Choroid plexus epithelial cell (primary cell): ENCODE results near the gene WDR19.
"Not testable (repeated sequence)": the region's sequence is repeated elsewhere in the genome, so short reads cannot be mapped to it uniquely, and the experiment has no call there.

Experiments
- DNase-seq: peaks from one replicate; pipeline ENCODE4 v3.0.0-alpha.2; 2010; ENCODE audit warnings: low read depth
- H3K4me3 ChIP-seq: 2 replicates; pipeline ENCODE4 v1.5.1; 2011; ENCODE audit warnings: low read depth, mild to moderate bottlenecking, control low read depth, low read length, moderate library complexity
- TF ChIP-seq, protein P1 (sequence below): conservative IDR thresholded peaks from 2 replicates; pipeline ENCODE4 v1.5.1; 2011; ENCODE audit warnings: low read depth, mild to moderate bottlenecking, control low read depth, inconsistent platforms, low read length, moderate library complexity

The WDR19 gene

DNA sequence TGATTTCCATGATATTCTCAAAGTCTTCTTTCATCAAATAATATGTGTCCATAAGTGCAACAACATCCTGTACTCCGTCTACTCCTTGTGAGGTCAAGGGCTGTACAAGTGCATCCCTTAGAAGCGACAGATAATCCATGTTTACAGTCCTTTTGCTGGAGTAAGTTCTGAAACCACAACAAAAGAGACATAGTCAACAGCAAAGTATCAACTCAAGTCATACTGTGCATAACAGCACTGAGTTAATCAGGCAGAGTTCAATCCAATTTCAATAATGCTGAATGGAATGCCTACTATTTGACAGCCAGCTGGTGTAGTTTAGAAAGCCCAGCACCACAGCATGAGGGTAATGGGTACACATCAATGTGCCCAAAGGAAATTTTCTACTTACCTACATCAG, 109.4 kb downstream of the WDR19 start:
- DNase-seq, result no peak
- TF ChIP-seq, protein P1, sequence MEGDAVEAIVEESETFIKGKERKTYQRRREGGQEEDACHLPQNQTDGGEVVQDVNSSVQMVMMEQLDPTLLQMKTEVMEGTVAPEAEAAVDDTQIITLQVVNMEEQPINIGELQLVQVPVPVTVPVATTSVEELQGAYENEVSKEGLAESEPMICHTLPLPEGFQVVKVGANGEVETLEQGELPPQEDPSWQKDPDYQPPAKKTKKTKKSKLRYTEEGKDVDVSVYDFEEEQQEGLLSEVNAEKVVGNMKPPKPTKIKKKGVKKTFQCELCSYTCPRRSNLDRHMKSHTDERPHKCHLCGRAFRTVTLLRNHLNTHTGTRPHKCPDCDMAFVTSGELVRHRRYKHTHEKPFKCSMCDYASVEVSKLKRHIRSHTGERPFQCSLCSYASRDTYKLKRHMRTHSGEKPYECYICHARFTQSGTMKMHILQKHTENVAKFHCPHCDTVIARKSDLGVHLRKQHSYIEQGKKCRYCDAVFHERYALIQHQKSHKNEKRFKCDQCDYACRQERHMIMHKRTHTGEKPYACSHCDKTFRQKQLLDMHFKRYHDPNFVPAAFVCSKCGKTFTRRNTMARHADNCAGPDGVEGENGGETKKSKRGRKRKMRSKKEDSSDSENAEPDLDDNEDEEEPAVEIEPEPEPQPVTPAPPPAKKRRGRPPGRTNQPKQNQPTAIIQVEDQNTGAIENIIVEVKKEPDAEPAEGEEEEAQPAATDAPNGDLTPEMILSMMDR, result no peak
- H3K4me3 ChIP-seq, result no peak overlapping the region

DNA sequence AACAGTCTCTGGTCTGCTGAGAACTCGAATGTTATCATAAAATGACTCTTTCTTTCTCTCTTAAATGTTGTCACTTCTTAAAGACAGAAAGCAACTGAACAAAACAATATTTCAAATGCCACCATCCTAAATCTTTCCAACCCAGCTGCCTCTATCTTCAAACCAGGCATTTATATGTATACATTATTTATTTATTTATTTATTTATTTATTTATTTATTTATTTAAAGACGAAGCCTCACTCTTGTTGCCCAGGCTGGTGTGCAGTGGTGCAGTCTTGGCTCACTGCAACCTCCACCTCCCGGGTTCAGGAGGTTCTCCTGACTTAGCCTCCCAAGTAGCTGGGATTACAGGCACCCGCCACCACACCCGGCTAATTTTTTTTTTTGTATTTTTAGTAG, 110.1 kb downstream of the WDR19 start:
- H3K4me3 ChIP-seq, DNase-seq: not testable (repeated sequence)

DNA sequence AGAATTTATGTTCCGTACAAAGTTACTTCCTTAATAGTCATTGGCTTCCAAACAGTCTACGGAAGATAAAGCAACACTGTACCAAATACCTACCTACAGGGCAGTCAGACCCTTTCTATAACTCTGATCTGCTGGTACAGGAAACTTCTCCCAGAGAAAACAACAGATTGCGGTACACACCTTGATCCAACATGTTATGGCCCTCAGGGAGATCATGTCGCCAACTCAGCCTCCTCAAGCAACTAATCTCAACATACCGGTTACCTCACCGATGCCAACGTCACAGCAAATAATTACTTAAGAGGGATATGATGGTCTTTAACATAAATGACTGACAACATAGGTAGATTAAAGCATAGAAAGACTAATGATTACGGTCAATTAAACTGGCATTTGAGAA, 113.5 kb downstream of the WDR19 start:
- TF ChIP-seq, protein P1, result no peak
- H3K4me3 ChIP-seq, result no peak overlapping the region
- no peak for DNase-seq

DNA sequence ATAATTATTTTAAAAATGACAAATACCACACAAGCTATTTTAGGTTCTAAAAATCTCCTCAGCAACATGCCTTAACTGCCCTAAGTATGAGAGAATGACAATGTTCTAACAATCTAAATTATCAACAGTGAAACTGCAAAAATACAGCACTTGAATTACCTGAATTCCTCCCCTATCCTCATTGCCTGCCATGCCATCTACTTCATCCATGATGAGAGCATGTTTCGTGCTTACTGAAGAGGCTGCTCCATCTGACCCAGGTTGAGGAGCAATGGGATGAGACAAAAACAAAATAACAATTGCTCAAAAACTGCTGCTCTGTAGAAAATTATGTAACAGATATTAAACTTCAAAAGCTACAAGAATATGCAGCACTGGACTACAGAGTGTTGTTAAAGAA, 120.6 kb downstream of the WDR19 start:
- no peak for DNase-seq
- TF ChIP-seq, protein P1, result no peak
- no peak overlapping the region for H3K4me3 ChIP-seq

DNA sequence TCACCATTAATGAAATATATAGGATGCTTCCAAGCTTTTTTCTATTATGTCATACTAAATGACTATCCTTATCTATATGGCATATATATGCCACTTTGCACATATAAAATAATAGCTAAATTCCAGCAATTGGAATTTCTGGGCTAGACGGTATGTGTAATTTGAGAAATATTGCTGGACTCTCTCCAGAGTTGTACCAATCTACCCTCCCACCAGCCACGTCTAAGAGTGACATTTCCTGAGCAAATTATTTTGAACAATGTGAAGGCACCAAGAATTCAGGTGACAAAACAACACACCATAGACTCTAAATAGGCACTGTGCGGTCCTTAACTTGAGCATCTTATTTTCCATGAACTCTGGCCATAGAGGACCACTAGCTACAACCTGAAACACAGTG, 121.5 kb downstream of the WDR19 start:
- TF ChIP-seq, protein P1, result no peak
- no peak for DNase-seq
- H3K4me3 ChIP-seq, result no peak overlapping the region

DNA sequence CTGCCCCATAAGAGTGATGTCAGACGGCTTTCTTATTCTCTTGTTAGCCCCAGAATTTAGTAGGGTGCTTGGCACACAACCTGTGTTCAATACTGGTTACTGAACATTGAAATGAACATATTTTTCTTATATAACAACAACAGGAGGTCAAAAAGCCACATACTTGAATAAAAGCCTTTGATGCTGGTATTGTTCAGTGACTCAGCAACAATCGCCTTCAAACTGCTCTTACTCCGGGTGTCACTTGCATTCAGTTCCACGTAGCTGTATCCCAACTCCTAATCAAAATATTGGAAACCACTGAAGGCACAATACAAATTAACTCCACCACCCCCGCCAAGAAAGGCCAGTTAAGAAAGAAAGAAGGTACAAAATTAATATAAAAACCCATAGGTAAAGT, 122.3 kb downstream of the WDR19 start:
- TF ChIP-seq, protein P1, result no peak
- H3K4me3 ChIP-seq, result no peak overlapping the region
- DNase-seq, result peak; percentile 60

DNA sequence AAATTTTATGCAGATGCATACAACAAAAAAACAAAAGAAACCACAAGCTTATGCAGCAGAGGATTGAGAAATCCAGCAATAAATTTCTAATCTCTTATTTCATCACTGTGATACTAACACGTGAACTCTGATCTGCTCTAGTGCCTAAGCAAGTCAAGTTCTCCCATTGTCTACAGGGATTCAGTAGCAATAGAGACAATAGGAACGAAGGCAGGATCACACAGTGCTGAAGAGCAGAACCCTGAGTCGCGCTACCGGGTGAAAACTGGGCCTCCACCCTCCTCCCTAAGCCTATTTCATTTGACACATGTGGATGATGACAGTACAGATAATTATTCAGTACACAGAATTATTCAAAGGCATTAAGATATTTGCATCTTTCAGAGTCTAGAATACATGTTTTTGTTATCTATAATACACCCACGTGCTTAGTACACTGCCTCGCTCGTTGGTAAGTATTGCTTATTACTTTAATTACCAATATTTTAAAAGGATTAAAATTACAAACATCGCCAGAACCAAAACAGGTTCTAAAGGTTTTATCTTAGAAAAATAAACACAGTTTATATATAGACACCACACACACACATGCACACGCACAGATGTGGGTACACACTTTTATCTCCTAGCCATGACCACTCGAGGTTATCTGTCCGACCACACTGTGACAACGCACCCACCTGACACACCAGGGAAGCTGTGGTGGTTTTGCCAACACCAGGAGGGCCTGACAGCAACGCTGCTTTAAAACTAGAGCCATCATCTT, 123.8 kb downstream of the WDR19 start:
- DNase-seq, result peak; percentile 20
- TF ChIP-seq, protein P1, result no peak
- H3K4me3 ChIP-seq, result no peak overlapping the region

DNA sequence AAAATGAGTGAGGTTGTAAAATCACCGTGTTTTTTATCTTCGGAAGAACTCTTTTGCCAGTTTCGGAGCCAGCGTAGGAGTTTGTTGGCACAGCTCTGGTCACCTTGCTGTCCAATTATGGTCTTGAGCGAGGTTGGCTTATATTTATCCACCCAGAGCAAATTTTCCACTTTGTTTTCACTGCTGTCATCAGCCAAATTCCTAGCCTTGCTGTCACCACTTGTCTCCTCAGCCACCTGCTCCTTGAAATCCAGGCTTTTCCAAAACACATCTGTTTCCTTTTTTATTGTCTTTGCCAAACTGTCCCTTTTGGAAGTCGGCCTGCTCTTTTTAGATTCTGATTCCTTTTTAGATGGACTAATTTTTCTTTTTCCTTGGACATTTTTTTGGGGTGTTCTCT, 126.3 kb downstream of the WDR19 start:
- no peak for DNase-seq
- H3K4me3 ChIP-seq, result no peak overlapping the region

More for the DNA sequence above, 126.3 kb downstream of the WDR19 start:
- TF ChIP-seq, protein P1, result no peak
